Measurements from ENCODE around the gene C2orf49.
"Not testable (repeated sequence)": the region's sequence is repeated elsewhere in the genome, so short reads cannot be mapped to it uniquely, and the experiment has no call there.

C2orf49 gene

GRCh38 chr2:105321875-105322646 lies 15.3 kb upstream of the C2orf49 start:
- no peak for DNase-seq (ENCODE audit: low read depth)

DNA sequence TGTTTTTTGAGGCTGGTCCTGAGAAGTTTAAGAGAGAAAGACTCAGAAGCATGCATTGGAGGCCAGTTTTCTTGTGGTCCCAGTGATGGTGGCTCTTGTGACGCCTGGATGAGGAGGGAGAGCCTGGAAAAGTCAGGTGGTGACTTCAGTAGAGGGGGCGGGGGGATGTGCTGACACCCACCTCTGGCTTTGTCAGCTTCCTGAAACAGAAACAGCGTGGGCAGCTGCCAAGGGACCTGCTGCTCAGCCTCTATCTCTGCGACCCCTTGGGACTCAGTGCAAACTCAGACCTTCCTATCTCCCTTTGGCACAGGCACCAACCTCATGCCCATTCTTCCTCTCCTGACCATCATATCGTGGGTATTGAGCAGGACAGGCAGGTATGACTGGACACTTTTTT lies 14.2 kb upstream of the C2orf49 start:
- no peak for DNase-seq (ENCODE audit: low read depth)

GRCh38 chr2:105324101-105324500 lies 13.2 kb upstream of the C2orf49 start:
- no peak for DNase-seq (ENCODE audit: low read depth)

- no peak for DNase-seq (ENCODE audit: low read depth)
These were observed 12.6 kb upstream of the C2orf49 start for GRCh38 chr2:105324732-105325131.

GRCh38 chr2:105325389-105325963 lies 11.9 kb upstream of the C2orf49 start:
- no peak for DNase-seq (ENCODE audit: low read depth)

DNA sequence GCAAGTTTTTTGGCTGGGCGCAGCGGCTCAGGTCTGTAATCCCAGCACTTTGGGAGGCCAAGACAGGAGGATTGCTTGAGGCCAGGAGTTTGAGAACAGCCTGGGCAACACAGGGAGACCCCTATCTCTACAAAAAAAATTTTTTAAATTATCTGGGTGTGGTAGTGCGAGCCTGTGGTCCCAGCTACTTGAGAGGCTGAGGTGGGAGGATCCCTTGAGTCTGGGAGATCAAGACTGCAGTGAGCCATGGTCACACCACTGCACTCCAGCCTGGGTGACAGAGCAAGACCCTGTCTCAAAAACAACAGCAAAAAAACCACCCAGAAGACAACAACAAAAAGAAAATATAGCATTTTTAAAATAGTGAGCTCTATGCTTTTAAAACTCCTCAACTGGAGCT lies 10.1 kb upstream of the C2orf49 start:
- DNase-seq (ENCODE audit: low read depth), result not testable (repeated sequence)

- no peak for DNase-seq (ENCODE audit: low read depth)
These were observed 9.7 kb upstream of the C2orf49 start for GRCh38 chr2:105327690-105328089.

GRCh38 chr2:105328281-105329196 lies 8.8 kb upstream of the C2orf49 start:
- no peak for DNase-seq (ENCODE audit: low read depth)

DNA sequence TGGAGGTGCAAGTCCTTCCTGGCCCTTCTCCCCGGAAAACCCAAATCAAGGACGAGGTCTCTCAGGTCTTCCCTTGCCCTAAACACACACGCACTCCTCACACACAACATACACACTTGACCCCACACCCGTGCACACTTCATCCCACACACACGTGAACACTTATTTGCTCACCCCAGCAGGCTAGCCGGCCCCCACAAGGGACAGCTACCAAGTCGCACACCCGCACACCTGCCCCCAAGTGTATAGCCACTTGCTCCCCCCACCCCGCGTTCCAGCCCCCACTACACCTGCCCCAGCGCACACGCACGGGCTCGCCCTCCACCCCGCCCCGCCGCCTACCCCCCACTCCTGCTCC lies 8.2 kb upstream of the C2orf49 start:
- DNase-seq (ENCODE audit: low read depth), result no peak

DNA sequence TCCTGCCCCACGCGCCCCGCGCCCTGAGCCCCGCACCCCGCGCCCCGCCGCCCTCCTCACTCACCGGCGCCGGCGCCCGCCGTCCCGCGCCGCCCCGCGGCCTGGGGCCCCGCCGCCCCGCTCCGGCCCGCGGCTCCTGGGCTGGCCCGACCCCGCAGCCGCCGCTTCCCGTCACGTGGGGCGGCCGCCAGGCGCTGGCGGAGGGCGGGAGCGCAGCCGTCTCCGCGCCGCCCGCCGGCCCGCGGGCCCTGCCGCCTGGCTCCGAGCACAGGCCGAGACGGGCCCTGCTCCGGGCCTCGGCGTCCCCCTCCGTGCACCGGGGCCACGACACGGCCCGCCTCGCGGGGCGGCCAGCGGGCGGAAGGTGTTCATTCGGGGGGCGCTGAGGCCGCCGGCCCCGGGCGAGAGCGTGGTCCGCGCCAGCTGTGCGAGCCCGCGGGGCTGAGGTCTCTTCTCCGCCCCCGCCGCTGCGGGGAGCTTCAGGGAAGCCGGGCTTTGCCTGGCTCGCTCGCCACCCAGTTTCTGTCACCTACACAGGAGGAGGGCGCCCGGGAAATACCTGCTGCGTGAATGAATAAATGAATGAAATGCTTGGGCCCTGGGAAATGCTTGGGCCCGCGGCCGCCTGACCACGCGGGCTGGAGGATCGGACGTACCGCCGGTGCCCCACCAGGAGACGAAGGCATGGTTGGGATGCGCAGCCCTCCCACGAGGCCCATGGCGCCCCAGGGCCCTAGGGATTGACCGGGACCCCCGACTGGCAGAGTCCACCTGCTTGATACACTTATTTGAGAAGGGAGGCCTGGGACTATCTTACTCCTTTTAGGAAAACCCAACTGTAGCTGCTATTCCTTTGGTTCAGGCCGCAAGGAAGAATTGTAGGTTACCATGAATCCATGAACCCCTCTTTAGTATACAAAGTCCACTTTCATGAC lies 7.5 kb upstream of the C2orf49 start, which contains the start of gene TGFBRAP1:
Gene TGFBRAP1 (minus strand): TSS at position 175 of the 935 bp plus-strand sequence. CDS start 21,434 bp downstream, outside the sequence.
- DNase-seq (ENCODE audit: low read depth), result peak; percentile 38

GRCh38 chr2:105330681-105331375 lies 6.5 kb upstream of the C2orf49 start:
- no peak for DNase-seq (ENCODE audit: low read depth)

GRCh38 chr2:105334211-105334610 lies 3.1 kb upstream of the C2orf49 start:
- no peak for DNase-seq (ENCODE audit: low read depth)

DNA sequence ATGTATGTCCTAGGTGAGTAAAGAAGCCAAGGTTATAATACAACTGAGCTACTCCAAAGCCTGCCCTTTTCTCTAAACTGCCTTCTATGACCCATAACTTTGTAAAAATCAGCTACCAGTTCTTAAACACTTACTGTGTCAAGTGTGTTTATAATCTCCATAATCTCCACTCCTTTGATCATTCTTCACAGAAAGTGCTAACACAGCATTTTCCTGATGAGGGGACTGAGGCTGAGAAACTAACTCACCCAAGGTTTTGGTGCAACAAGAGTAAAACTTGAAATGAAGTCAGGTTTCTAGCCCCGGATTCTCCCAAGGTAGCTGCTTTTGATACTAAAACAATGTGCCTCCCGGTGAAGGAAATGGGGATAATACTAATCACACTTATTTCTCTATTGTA lies 1.9 kb upstream of the C2orf49 start:
- DNase-seq (ENCODE audit: low read depth), result no peak

DNA sequence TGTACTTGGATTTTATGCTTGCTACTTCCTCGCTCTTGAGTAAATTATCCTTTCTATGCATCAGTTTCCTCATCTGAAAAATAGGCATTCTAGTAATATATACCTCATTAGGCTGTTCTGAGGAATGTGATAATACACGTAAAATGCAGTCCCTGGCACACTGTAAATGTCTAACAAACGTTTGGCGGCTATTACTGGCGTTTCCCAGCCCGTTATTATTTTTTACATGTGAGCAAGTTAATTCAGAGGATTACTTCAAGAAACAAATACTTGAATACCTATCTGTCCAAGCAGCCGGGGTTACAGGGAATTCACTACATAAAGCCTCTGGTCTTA lies 586 bp upstream of the C2orf49 start:
- no peak for DNase-seq (ENCODE audit: low read depth)

DNA sequence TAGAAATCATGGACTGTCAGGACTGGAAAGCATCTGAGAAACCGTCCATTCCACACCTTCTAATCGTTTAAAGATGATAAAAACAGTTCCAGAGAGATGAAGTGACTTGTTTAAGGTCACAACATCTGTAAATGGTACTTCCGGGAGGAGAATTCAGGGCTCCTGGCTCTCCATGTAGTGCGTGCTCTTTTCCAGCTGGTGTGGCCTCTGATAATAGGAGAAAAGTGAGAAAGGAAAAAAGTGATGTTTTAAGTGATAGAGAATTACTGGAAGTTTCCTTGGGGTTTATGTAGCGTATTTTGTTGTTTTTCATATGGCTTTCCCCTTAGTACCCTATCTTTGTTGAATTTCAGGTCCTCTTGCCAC lies 663 bp downstream of the C2orf49 start:
- no peak for DNase-seq (ENCODE audit: low read depth)

DNA sequence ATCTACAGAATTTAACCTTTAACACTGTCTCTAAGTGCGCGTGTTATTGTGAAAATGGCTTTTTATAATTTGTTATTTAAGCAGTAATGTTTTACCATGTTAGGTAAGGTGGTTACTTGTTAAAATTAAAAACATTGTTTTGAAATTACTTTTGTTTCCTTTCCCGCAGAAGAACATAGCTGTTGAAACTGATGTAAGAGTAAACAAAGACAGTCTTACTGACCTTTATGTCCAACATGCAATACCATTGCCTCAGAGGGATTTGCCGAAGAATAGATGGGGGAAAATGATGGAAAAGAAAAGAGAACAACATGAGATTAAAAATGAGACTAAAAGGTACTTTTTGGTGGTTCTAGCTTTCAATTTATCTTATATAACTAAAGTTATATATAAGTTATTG lies 2.1 kb downstream of the C2orf49 start:
- no peak for DNase-seq (ENCODE audit: low read depth)

- no peak for DNase-seq (ENCODE audit: low read depth)
These were observed 7.5 kb downstream of the C2orf49 start for GRCh38 chr2:105344704-105345345.

DNA sequence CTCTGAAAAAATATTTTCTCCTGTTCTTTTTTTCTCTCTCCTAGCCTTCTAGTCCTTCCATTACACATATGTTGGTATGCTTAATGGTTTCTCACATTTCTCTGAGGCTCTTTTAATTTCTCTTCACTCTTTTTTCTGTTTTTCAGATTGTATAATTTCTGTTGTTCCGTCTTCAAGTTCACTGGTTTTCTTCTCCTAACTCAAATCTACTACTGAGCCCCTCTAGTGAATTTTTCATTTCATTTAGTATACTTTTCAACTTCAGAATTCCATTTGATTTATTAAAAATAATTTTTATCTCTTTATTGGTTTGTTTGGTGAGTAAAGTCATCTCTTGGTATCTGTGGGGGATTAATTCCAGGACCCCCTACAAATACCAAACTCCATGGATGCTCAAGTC lies 19.8 kb downstream of the C2orf49 start:
- DNase-seq (ENCODE audit: low read depth), result no peak

GRCh38 chr2:105358593-105358992 lies 21.3 kb downstream of the C2orf49 start:
- DNase-seq (ENCODE audit: low read depth), result no peak

- no peak for DNase-seq (ENCODE audit: low read depth)
These were observed 24.0 kb downstream of the C2orf49 start for GRCh38 chr2:105361102-105361889.

All from stimulated activated CD8-positive, alpha-beta memory T cell treated with anti-CD3 and anti-CD28 coated beads, Interleukin-4, amount 100 ng/mL, for 24 hours (primary cell).